ENCODE data around the gene HIVEP2.

The HIVEP2 gene

DNA sequence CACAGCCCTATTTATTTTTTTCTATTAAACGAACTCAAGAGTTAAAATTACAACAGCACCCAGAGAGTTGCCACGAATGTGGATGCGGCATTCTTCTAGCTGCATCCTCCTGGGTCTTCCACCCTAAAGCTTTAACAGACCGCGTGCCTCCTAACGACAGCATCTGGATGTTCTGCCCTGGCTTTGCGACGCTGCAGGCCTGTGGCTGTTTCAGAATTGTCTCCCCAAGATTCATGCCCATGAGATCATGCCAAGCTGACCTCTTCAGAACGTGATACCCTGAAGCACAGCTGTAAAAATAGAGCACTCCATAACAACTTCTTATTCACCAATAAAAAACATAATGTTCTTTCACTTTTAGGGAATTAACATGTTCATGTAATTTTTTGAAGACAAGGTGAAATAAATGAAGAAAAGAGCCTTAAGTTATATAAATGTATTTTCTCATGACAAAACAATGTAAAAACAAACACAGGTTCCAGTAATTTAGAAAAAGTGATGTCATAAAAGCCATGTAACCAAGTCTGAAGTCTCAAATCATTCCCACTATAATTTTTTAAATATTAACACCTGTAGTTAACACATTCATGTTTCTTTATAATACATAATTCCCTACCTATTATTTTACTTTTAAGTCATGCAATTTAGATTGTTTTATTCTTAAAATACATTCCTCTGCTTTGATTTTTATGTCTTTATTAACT, 26.5 kb downstream of the HIVEP2 start:
- FAIRE-seq (no peak), DNase-seq (ENCODE audit: low spot score) (no peak)

DNA sequence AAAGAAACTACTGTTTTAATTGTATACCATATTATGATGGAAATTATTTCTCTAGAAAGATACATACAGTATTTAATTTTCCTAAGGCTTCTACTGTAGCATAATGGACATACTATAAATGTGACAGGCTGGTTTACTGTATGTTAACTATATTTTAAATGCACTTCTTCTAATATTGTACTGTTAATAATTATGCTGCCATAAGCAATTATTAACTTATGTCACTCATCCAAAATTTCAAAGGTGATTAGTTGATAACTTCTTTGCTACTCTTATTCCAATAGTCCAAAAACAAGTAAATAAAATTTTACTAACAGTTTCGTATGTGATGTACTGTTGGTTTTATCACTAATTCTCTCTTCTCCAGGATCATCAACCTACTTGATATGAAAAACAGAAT, 28.1 kb downstream of the HIVEP2 start:
- FAIRE-seq, result no peak
- no peak for DNase-seq (ENCODE audit: low spot score)

DNA sequence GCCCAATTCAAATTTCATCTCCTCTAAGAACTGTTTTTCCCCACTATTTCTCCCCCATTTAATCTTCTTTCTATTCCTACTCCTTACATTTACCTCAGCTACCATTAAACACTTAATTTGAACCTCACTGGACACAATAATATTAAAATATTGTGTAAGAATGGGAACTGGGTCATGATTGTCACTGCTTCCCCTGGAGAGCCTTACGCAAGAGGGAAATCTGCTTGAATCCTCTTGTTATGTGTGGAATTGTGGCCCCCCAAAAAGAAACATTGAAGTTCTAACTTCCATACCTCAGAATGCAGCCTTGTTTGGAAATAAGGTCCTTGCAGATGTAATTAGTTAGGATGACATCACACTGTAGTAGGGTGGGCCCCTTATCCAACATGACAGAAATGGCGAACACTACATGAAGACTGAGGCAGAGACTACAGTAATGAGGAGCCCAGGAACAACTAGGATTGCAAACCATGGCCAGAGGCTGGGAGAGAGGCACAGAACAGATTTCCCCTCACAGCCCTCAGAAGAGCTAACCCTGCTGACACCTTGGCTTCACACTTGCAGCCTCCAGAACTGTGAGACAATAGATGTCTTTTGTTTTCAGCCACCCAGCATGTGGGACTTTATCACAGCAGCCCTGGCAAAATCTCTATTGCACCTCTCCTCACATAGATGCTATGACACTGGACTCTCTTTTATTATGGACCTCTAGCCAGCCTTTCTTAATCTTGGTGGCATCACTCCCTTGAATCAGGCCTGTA, 29.9 kb downstream of the HIVEP2 start:
- FAIRE-seq, result no peak
- no peak for DNase-seq (ENCODE audit: low spot score)

DNA sequence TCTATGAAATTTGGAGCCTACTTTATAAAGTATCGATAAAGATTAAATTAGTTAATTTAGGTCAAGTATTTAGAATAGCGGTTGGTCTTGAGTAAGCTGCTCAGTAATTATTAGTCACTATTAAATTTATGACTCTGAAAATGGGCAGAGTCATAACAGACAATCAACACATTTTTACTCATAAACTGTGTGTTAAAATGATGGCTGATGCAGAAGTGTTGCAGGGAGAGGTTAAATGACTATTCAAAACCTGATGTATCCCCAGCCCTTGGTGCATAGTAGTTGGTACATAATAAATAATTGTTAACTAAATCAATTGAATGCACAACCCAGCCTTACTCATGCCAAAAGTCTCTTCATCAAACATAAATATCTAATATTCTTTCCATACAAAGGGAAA, 30.6 kb downstream of the HIVEP2 start:
- no peak for DNase-seq (ENCODE audit: low spot score)
- no peak for FAIRE-seq

DNA sequence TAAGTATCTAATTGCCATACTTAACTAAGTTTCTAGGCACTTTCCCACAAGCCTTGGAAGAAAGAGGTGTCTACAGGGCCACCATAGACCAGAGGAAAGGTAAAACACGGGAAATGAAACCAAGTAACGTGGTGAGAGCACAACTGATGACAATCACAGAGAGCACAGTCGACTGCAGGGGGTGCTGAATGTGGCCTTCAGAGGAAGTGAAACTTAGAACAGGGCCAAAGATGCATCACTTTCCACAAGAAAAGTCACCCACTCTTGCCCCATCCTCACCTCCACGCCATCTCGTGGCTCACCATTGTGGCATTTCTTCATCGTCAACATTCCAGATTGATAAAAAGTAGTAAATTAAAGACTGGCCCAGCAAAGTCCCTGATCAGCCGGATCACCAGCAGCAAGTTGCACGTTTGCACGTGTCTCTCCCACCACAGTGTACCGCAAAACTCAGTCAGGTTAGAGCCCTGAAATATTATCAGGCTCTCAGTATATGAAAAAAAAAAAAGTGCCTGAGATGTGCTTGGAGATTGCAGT, 31.4 kb downstream of the HIVEP2 start:
- FAIRE-seq, result no peak

DNA sequence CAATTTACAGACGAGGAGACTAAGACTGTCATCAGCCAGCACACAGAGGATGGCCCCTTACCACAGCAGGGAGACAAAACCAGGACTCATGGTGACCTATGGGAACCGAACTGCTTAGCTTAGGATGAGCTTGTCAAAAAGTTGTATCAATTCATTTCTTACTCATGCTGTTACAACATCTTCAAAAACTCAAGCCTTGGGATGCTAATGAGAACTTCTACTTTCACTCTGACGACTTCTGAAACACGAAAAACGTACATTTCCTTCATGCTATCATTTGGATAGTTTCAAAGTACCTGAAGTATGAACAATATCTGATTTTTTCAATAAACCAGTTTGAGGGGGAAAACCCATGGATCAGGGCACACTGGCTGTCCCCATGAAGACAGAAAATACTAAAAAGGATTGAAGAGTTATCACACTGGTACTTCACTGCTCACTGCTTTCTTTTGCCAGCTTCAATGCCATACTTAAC, 31.9 kb downstream of the HIVEP2 start:
- FAIRE-seq (no peak), DNase-seq (ENCODE audit: low spot score) (no peak)

More for the DNA sequence above, 31.4 kb downstream of the HIVEP2 start:
- no peak for DNase-seq (ENCODE audit: low spot score)

DNA sequence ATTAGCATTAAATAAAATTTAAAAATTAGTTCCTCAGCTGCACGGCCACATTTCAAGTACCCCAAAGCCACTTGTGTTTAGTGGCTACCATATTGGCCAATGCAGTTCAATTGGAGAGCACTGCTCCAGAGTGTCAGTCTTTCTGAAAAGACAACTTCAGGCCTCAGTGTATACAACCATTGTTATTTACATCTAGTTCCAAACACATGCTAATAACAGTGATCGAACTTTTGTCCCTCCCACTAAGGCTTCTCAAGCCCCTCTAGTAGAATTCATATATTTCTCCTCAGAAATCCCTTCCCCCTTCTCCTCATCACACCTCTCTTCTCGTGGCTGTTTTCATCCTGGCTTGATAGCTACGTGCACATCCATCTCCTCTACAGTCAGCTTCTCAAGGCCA, 32.9 kb downstream of the HIVEP2 start:
- DNase-seq (ENCODE audit: low spot score) (no peak), FAIRE-seq (no peak)

DNA sequence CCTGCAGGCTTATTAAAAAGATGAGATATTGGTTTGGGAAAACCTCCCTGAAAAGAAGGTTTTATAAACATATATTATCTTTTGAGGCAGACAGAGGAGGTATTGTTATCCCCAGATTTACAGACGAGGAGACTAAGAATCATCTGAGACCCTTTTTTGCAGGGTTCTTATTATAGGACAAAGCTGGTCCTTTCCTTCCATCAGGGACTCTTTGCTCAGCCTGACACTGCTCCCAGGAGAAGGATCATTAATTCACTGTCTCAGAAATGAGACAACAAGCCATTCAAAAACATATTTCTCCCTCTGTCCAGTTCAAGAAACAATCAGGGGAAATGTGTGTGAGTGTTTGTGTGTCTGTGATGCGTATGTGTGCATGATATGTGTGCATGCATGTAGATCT, 33.5 kb downstream of the HIVEP2 start:
- no peak for DNase-seq (ENCODE audit: low spot score)
- no peak for FAIRE-seq

DNA sequence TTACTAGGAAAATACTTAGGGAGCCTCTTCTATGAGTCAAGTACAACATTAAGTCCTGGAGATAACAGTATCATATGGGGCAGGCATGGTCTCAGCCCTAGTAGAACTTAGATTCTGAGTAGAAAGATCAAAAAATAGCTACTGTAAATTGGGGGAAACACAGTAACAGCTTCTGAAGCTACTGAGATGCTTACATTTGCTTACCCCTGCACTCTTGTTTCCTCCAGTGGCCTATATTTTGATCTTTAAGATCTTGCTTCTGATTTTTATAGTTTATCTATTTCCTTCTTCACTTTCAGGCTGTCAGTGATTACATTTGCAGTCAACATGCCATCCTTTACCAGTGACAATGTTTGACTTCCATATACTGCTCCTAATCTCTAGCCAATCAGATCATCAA, 35.3 kb downstream of the HIVEP2 start:
- no peak for FAIRE-seq

DNA sequence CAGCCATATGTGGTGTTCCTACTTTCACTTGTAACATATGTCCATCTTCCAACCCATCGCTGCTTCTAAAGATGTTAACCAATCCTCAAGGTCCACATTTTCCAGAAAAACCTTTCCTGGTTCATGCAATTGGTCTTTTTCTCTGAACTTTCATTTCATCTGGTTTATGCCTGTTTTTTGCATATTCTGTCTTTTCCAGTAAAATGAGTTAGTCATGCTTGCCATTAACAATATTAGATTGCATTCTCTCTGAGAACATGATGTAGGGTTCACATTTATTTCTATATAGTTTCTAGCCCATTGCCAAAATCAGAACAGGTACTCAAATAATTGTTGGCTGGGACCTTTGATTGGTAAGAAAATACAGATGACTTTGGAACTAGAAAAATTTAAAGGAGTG, 36.7 kb downstream of the HIVEP2 start:
- FAIRE-seq (no peak), DNase-seq (ENCODE audit: low spot score) (no peak)

More for the DNA sequence above, 35.3 kb downstream of the HIVEP2 start:
- no peak for DNase-seq (ENCODE audit: low spot score)

DNA sequence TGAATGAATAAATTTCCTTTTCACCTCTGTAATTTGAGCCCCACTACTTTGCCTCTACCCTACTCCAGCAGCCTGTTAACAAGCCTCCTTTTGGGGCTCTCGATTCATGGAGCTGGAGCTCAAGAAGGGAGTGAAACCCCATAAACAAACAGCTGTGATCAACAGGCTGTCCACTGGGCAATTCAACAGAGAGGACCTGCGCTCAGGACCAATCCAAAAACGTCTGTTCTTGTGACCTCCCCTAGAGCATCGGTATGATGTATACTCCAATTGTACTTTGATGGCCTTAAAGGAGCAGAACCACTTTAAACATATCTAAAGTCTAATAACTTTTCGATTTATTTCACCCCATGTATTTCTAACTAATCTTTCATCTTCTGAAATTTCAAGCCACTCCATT, 37.4 kb downstream of the HIVEP2 start:
- FAIRE-seq (no peak), DNase-seq (ENCODE audit: low spot score) (no peak)

DNA sequence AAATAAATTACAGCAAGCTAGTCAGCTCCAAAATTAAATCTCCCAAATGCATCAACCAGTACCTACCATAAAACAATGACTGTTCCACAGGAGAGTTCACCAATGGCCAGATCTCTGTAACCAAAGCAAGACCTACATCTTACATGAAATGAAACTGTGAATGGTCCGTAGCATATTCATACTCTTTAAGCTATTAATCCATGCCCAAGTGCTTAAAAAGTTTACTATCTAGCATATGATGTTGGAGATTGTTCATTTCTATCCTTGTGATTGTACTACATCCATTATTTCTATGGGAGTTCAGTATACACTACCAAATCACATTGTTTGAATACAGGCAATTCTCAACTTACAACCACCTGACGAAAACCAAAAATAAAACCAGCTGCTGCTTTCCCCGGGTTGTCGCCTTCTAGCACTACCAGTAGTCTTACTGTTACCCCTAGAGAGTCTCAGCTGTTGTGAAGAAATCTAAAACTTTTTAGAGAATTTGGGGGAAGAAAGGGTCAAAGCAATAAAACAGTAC, 38.0 kb downstream of the HIVEP2 start:
- FAIRE-seq, result no peak
- no peak for DNase-seq (ENCODE audit: low spot score)

DNA sequence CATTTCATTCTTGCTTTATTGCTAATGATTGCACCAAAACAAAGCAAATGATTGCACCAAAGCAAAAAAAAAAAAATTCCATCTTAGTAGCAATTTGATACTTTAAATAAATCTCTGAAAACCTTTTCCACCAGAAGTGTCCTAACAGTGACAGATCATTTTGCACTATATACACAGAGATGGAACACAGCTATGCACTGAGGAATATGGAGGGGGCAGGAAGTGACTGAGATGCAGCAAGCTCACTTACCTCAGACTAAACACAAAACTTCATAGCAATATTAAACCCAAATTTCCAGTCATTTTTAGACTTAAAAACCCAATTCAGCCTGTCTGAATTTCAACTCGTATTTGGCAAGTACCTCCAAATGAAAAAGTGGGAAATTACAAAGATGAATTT, 41.2 kb downstream of the HIVEP2 start:
- DNase-seq (ENCODE audit: low spot score) (no peak), FAIRE-seq (no peak)

DNA sequence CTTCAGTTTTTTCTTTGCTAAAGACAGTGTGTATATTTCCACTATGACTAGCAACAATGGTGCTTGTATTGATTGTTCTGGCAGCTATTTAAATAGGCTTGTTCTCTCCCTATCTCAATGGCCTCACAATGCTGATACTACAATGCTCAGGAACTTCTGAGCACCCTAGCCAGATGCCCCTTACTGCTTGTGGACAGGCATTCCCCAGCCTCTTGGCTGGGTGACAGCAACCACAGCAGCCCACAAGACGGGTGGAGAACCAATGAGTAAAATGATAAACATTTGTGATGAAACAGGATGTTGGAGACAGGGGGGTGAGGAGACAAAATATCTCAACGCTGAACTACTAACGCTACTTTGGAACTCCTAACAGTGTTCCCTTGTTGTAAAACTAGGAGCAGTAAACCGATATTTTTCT, 42.3 kb downstream of the HIVEP2 start:
- peak; percentile 96 for FAIRE-seq
- peak; percentile 91 for DNase-seq (ENCODE audit: low spot score)

DNA sequence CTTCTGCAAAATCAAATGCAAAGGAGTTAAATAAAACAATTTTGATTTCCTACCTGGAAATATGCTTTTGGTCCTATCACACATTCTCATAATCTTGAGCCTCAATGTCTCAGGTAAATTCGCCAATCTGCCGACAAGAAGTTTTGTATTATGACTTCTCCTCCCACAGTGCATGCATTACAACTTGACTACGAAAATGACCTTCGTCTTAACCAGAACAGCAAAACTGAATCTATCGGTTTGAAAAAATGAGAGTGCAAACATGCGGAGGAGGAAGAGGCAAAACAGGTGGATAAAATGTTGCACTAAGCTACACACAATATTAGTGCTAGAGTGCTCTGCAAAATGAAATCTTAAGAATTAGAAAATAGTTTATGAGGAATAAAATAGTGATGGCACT, 43.4 kb downstream of the HIVEP2 start:
- DNase-seq (ENCODE audit: low spot score), result no peak
- no peak for FAIRE-seq

DNA sequence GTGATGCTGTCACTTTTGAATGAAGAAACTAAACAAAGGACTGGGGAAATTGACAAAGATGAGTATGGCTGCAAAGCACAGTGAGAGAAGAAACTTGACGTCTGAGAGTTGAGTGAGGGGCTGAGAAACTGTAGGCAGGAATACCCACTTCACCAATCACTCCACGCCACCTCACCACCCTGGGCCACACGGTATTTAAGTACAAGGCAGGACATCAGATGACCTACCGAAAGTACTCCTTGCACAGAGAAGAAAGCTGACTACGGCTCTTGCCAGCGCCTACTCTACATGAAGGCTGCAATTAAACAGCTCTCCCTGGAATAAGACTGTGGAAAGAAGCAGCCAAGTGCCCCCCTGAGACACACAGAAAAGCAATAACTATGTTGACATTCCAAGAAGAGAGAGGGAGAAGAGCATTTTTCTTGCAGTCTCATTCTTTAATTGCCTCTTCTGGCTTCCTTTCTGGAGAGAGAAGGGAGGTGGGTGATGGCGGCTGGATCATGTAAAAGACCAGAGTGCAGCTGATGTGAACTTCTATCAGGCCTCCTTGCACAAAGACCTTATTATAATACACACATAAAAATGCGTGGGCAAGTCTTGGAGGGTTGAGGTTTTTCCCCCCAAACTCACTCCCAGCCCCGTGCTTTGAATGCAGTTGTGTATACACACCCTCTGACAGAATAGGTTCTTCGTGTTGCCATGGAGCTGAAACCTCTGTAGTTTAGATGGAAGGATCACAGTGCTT, 44.6 kb downstream of the HIVEP2 start:
- DNase-seq (ENCODE audit: low spot score) (no peak), FAIRE-seq (no peak)

DNA sequence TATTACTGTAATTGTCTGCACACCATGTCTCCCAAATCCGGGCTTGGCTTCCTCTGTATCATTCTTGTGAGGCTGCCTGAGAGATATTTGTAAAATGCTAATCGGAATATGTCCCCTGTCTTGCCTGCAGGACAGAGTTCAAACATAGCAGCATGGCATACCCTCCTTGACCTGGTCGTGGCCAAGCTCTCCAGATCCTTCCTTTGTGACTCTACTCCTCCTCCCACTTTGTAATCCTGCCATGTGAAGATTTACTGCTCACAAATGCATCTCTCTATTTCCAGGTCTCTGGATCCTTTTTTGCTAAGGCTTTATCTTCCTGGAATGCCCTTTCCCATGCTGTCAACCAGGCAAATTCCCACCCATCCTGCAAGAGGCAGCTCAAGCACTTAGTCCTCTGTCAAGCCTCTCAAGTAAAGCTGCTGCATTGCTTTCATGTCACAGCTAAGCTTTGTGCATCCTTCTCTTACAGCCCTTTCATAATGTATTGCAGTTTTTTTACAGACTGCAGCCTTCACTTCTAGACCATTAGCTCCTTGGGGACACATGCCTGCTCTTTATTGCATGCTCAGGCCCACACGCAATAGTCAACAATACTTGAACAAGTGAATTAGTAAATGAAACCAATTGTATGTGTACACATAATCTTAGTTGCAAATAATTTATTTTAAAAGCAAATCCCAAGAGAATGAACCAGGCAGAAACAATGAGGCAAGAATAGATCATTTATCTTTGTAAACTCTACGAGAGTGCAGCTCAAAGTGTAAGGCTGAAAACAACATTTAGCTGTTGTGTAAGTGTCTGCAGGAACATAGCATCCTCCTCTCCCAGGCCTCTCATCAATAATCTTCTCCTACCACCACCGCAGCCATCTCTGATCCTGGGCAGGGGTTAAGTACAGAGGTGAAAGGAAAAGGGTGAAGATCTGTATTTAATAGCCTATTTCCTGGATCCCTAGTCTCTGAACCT, 45.8 kb downstream of the HIVEP2 start:
- DNase-seq (ENCODE audit: low spot score) (no peak), FAIRE-seq (no peak)

DNA sequence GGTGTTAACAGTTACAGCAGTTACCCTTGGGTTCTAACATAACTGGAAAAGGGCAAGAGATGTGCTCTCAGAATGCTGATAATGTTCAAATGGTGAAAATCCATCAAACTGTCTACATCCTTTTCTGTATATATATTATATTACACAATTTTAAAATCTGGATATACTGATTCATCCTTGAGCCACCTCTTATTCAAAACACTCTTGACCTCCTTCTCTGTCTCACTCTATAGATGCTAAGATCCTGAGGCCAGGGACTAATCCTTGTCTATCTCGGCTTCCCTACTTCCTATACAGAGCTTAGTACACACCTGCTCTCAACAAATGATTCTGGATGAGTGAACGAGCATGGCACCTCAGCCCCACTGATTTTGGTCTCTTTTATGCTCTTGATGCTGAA, 47.3 kb downstream of the HIVEP2 start:
- no peak for DNase-seq (ENCODE audit: low spot score)
- no peak for FAIRE-seq

DNA sequence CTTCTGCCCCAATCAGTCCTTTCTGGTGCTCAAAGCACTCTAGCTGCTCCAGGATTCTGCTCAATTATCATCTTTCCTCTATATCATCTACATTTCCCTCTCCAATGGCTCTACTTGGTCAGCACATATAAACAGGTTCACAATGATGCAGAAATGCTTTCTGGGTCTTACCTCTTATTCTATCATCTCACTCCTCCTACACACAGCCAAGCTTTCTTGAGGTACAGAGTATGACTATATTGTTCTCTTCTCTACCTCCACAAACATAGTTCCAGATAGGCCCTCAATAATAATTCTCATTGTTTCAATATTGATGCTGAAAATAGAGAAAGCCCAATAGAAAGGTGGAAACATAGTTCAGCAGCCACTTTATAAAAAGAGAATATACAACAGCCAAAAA, 48.2 kb downstream of the HIVEP2 start:
- FAIRE-seq, result no peak
- DNase-seq (ENCODE audit: low spot score), result no peak

DNA sequence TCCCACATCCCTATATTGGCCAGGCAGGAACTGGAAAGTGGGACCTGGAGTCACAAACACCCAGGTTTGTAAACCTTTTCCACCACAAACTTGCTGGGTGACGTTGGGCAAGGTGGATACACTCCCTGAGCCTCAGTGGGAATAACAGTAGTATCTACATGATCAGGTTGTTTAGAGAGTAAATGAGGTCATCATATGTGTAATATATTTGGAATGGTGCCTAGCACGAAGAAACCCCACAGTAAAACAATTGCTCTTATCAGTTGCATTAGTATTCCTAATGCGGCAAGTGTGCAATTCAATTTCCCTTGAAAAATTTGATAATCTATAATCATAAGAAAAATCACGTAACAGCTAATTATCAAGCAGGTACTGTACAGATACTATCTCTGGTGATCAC, 51.9 kb downstream of the HIVEP2 start:
- FAIRE-seq (no peak), DNase-seq (ENCODE audit: low spot score) (peak; percentile 22)

All from RCC 7860 (cell line).